GM13976 (cell line): ENCODE measurements around the gene FAM151A.

Experiments used
- DNase-seq: peaks from one replicate; pipeline ENCODE4 v3.0.0; 2012; ENCODE audit warnings: low spot score
- CTCF ChIP-seq: IDR thresholded peaks from 2 replicates; pipeline ENCODE4 v1.5.1; 2012; ENCODE audit warnings: borderline replicate concordance, mild to moderate bottlenecking; ENCODE audit not compliant: insufficient read depth; ENCODE audit errors: extremely low read depth, missing control alignments, control extremely low read depth
- in situ Hi-C: fragments of 300-500 bp; cut with MboI; formaldehyde crosslinking; loops from one replicate; pipeline ENCODE4 v1.12.0; 2022; ENCODE audit warnings: low sequenced_read_pairs, mixed read lengths, inconsistent platforms; ENCODE audit not compliant: unreplicated experiment

FAM151A gene

GRCh38 chr1:54580856-54581550 lies 42.3 kb downstream of the FAM151A start:
- in situ Hi-C loops = no loop called here
- no peak for TF ChIP-seq CTCF
- no peak for DNase-seq

GRCh38 chr1:54579337-54579781 lies 44.0 kb downstream of the FAM151A start:
- no peak for TF ChIP-seq CTCF
- no peak for DNase-seq
- in situ Hi-C loops = no loop called here

- TF ChIP-seq CTCF = no peak
- in situ Hi-C loops = no loop called here
- DNase-seq = no peak
These were observed 45.7 kb downstream of the FAM151A start for GRCh38 chr1:54577612-54578011.

GRCh38 chr1:54575605-54576290 lies 47.6 kb downstream of the FAM151A start:
- TF ChIP-seq CTCF = no peak
- in situ Hi-C loops = no loop called here
- no peak for DNase-seq

GRCh38 chr1:54575161-54575560 lies 48.2 kb downstream of the FAM151A start:
- in situ Hi-C loops = no loop called here
- no peak for TF ChIP-seq CTCF
- DNase-seq = no peak

GRCh38 chr1:54574158-54574778 lies 49.1 kb downstream of the FAM151A start:
- TF ChIP-seq CTCF = no peak
- DNase-seq = no peak
- in situ Hi-C loops = no loop called here
